RPMI8226 (cell line): ENCODE measurements around the gene AP2A1.

Experiments used
- DNase-seq: peaks from one replicate; pipeline ENCODE4 v3.0.0-alpha.2; 2015

Gene AP2A1

DNA sequence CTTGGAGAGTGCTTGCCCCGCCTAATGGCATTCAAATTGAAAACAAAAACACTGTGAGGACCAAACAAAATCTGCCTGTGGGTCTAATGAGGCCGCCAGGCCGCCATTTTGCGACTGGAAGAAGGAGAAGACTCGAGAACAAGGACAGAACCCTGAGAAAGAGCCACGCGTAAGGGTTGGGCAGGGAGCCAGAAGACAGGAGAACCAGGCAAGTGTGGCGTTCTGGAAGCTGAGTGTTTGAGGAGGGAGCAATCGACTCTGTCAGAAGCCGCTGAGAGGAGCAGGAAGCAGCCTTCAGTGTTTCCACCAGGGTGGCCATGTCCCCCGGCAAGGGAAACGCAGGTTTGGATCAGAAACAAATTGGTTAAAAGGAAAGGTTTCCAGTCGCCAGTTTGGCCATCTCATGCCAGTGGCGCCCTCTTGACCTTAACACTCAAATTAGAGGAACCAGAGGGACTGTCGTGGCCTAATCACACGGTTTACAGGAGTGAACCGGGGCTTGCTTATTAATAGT lies 74.0 kb downstream of the AP2A1 start:
- DNase-seq = no peak

DNA sequence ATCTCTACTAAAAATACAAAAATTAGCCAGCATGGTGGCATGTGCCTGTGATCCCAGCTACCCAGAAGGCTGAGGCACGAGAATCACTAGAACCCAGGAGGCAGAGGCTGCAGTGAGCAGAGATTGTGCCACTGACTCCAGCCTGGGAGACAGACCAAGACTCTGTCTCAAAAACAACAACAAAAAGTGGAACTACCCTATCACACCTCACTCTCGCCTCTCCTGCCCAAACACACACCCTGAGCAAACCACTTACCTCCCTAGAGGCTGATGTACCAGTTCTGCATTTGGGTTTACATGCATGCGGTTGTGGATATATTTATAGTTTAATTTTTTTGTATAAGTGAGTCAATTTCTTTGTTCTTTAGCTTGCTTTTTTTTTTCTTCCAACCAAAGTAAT lies 76.5 kb downstream of the AP2A1 start:
- DNase-seq = no peak

- DNase-seq = peak; percentile 55
Observed at GRCh38 chr19:49844138-49845095, 77.6 kb downstream of the AP2A1 start.

DNA sequence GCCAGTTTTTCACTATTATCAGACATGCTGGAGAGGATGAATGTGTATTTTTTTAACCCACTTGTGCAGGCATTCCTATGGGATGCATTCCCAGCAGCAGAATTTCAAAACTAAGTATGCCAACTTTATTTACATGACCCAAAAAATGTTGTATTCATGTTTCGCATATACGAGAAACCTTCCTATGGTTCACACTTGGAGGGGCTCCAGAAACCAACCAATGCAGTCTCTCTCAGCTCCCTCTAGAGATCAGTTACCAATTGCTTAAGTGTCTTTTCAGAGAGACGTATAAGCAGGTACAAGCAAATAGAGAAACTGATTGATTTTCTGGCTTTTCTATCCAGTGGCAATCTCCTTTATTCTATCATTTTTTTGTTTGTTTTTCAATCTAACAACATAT lies 78.6 kb downstream of the AP2A1 start:
- no peak for DNase-seq

DNA sequence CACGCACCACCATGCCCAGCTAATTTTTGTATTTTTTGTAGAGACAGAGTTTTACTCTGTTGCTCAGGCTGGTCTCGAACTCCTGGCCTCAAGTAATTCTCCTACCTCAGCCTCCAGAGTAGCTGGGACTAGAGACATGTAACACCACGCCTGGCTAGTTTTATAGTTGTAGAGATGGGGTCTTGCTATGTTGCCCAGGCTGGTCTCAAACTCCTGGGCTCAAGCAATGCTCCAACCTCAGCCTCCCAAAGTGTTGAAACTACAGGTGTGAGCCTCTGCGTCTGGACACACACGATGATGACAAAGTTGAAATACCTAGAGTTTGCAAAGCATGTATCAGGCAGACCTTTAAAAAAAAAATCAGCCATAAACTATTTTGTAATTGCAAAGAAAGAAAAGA lies 79.6 kb downstream of the AP2A1 start:
- DNase-seq = no peak

DNA sequence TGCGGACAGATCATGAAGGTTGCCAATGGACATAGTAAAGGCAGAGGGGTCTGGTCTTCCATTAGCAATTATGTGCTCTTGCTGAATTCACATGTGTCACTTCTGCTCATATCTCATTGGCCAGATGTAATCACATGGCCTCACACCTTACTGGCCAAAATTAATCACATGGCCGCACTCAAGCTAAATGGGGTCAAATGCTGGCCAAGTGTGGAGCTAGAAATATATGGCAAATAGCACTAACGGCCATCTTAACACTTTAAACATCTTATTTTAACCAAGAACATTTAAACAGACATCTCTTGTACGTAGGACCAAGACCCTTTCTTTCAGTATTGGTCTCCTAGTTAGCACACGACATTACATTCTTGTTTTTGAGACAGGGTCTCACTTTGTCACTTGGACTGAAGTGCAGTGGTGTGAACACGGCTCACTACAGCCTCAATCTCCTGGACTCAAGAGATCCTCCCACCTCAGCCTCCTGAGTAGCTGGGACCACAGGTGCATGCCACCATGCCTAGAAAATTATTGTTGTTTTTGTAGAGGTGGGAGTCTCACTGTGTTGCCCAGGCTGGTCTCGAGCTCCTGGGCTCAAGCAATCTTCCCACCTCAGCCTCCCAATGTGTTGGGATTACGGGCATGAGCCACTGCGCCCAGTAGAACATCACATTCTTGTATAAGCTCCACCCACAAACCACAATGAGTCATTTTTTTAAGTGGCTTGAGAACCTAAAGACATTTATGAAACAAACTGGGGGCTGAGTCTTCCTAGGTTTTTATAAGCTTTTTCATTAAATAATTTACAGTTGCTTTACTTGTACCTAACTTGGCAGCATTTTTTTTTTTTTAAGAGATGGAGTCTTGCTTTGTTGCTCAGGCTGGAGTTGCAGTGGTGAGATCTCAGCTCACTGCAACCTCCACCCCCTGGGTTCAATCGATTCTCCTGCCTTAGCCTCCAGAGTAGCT lies 81.2 kb downstream of the AP2A1 start:
- peak; percentile 47 for DNase-seq

- no peak for DNase-seq
Observed at GRCh38 chr19:49848938-49849337, 82.1 kb downstream of the AP2A1 start.

- DNase-seq = no peak
Observed at GRCh38 chr19:49849433-49850220, 82.8 kb downstream of the AP2A1 start.

DNA sequence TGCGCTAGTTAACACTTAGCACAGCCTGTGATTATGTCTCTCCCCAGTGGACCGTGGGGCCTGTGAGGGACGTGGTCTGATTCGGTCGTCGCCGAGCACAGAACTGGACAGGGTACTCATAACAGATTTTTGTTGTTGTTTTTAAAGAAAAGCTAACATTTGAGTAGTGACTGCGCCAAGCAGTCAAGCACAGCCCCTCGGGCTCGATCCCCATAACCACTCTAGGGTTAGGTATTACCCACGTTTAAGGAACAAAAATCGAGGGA lies 83.4 kb downstream of the AP2A1 start:
- DNase-seq = no peak

DNA sequence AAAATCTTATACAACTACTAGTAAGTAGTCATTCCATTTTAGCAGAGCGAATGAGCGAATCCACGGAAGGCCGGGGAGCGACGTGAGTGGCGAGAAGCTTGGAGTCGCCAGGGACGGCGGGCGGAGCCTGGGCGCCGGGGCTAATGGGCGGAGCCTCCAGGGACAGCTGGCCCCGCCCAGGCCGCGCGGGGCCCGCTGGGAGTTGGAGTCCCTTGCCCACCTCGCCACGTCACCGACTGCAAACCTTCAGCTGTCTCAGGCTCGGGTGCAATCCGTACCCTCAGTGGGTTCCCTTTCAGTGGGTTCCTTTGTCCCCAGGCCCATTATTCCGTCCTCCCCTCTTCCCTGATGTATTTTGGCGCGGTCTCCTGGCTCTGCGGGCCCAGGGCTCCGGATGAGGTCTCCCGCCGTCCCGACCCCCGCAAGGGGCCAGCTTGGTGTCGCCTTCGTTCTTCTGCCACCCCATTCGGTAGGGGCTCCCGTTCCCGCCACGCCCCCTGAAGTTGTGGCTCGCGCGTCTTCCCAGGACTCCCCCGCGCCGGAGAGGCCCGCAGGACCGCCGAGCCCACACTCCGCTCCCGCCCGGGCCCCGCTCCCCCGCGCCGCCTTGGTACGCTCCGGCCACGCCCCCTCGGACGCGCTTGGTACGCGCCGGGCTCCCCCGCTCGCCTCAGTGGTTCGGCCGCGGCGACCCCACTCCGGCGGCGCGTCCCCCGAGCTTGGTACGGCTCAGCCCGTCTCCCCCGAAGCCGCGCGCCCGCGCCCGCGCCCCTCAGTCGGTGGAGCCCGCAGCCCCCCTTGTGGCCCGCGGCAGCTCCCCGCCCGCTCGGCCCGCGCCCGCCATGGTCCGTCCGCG lies 83.9 kb downstream of the AP2A1 start, which contains the start of gene PTOV1:
TSS of gene PTOV1 (plus strand) at position 673 of the 856 bp plus-strand sequence.
- DNase-seq = peak; percentile 94

GRCh38 chr19:49851456-49852259 lies 84.9 kb downstream of the AP2A1 start:
- peak; percentile 40 for DNase-seq

GRCh38 chr19:49852631-49853126 lies 85.9 kb downstream of the AP2A1 start:
- DNase-seq = no peak

DNA sequence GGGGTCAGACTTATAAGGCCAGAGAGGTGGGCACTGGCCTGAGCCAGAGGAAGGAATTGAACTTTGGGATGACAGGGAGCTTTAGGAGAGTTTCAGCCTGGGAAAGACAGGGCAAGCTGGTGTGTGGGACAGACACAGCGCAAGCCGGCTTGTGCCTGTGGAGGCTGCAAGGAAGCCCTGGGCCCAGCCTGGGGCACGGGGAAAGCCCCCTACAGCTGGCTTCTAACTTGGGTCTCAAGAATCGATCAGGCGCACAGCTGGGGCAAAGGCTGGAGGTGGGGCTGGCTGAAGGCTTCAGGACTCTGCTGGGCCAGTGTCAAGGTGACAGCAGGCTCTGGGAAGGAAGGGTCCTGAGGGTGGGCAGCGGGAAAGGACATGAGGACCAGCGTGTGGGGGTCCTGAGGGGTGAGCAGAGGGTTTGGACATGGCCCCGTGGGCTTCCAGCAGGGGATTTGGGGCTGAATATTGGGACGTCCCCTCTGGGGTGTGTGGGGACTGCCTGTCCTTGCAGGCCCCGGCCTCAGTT lies 87.1 kb downstream of the AP2A1 start:
- no peak for DNase-seq

GRCh38 chr19:49854378-49855263 lies 87.8 kb downstream of the AP2A1 start:
- no peak for DNase-seq

DNA sequence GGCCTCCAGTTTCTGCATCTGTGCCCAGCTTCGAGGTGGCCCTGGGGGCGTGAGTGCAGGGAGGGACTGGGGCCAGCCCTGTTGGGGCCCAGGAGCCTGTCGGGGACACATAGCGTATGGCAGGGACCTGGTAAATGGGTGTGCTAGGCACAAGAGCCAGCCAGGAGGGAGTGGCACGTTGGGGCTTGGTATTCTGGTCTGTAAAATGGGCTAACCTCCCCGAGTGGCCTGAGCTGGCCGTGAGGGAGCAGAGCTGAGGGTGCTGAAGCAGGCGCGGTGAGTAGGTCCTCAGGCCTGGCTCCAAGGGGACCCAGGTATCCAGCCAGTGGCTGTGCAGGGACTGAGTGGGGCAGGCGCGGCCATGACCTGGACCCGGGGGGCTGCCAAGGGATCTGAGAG lies 88.5 kb downstream of the AP2A1 start:
- DNase-seq = no peak

GRCh38 chr19:49855676-49856573 lies 89.1 kb downstream of the AP2A1 start:
- DNase-seq = no peak

DNA sequence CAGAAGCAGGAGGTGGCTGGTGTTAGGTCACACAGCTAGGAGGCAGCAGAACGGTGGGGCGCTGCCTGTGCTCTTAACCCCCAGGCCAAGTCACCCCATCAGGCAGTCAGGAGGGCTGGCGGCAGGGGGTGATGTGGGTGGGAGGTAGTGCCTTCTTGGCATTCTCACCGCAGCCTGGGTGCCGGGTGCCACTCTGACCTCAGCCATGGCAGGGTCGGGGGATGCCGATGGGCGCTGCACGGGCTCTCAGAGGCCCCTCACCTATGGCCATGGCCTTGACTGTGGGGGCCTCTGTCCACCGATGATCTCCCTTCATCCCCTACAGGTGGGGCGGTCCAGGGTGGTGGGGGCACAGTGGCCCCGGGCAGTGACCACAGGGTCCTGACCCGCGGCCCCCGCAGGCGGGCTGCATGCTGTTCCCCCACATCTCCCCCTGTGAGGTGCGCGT lies 89.8 kb downstream of the AP2A1 start:
- DNase-seq = no peak
